HG02970 (cell line): ENCODE measurements around the gene SEC31B.

Experiments
- ATAC-seq: cut with Tn5 transposase; IDR thresholded peaks from one replicate; pipeline ENCODE4 v1.9.1; 2021; ENCODE audit warnings: mild to moderate bottlenecking, moderate library complexity, moderate number of reproducible peaks; ENCODE audit not compliant: unreplicated experiment, low FRiP score

The SEC31B gene

GRCh38 chr10:100519311-100520051 lies at the start of gene SEC31B:
TSS of gene SEC31B (minus strand) at chr10:100519861. CDS start at chr10:100516952, 2,909 bp downstream.
- ATAC-seq = no peak

GRCh38 chr10:100568912-100569311 lies 49.3 kb upstream of the SEC31B start:
- no peak for ATAC-seq

GRCh38 chr10:100567826-100568225 lies 48.2 kb upstream of the SEC31B start:
- no peak for ATAC-seq

- no peak for ATAC-seq
These were observed 47.6 kb upstream of the SEC31B start for GRCh38 chr10:100567249-100567648.

GRCh38 chr10:100566561-100566960 lies 46.9 kb upstream of the SEC31B start:
- ATAC-seq = no peak

GRCh38 chr10:100565206-100565985 lies 45.7 kb upstream of the SEC31B start:
- no peak for ATAC-seq

DNA sequence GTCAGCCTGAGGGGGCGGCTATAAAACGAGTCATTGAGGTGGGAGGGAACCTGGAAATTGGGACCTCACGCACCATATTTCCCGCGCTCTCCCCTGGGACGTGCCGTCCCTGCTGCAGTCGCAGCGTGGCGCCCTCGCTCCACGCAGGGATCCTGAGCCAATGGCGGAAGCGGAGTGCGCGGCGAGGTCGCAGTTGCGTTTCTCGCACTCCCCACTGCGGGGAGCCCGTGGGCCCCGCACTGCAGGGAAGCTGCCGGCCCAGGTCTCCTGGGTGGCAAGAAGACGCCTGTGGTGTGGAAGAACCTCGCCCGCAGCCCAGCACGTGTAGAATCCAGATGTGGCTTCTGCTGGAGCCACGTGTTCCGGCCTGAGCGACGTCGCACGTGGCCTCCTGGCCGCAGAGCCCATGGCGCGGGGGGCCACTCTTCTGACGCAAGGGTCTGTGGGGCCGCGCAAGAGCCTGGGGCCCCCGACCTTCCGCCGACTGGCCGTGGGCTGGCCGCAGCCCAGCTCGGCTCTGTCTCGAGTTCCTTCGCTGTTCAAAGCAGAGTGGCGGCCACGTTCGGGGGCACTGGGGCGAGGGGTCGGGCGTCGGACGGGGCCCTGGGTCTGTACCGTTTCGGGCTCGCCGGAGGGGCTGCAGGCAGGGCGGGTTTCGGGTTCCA lies 42.5 kb upstream of the SEC31B start:
- ATAC-seq = no peak

- no peak for ATAC-seq
These were observed 41.3 kb upstream of the SEC31B start for GRCh38 chr10:100561005-100561404.

DNA sequence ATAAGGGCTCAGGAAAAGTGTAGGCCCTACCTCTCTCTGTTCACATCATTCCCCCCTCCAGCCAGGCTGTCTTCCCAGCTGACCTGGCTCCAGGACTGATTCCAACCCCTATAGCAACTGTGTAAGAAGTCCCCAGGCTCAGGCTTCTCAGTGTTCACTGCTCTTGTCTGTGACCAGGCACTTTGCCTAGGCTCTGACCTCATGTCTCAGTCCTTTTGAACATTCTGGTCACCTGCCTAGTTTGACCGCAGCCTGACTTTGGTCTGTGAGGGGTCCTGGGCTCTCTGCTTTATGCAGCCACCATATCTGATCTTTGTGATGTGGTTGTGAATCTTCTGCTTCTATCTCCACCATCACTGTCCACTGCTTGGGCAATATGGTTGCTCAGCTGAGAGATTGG lies 40.6 kb upstream of the SEC31B start:
- ATAC-seq = no peak

DNA sequence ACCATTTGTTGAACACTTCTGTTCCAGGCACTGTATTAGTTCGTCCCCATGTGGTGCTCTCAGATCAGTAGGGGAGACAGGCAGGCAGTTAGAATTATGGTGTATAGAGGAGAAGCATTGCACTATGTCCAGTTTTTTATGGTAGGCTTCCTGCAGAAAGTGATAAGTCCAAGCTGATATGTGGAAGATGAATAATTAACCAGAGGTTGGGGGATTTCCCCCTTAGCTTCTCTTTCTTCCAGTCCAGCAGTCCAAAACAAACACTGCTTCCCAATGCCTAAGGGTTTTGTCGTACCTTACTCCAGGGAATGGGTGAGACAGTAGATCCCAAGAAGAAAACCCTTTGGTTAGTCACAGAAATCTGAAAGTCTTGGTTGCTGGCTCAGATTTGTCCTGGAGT lies 35.2 kb upstream of the SEC31B start:
- no peak for ATAC-seq

- no peak for ATAC-seq
These were observed 34.3 kb upstream of the SEC31B start for GRCh38 chr10:100553929-100554328.

DNA sequence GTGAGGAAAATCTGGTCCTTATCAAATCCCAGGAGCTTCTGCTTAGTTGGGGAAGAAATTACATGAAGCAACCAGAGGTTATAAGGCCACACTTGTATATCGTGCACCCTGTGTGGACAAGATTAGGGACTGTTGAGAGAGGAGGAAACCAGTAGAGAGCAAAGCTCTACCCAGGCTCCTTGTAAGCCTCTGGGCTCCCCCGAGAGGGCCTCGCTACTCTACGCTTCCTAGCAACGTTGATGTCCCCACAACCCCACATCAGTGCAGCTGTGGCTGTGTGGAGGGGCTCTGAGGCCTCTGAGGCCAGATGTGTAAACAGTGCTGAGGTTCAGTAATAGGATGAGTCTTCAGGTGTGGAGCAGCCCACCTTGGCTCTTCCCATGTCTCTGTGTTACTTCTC lies 32.1 kb upstream of the SEC31B start:
- ATAC-seq = no peak

- no peak for ATAC-seq
These were observed 31.5 kb upstream of the SEC31B start for GRCh38 chr10:100551196-100551595.

DNA sequence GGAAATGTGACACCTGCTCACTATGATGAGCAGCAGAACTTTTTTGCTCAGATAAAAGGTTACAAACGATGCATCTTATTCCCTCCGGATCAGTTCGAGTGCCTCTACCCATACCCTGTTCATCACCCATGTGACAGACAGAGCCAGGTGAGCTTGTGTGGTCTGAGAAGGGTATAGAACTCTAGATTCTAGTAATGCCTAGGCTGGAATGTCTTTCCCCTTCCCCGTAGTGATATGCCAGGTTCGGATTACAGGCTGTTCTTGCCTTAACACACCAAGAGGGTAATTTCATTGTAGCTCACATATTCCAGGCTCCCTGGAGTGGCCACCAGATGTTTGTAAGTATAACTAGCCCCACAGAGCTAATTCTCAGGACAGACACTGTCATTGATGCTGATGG lies 25.3 kb upstream of the SEC31B start:
- ATAC-seq = no peak

- no peak for ATAC-seq
These were observed 17.8 kb upstream of the SEC31B start for GRCh38 chr10:100537475-100537874.

- peak; percentile 95 for ATAC-seq
These were observed 16.2 kb upstream of the SEC31B start, which contains the start of gene HIF1AN for GRCh38 chr10:100535715-100536353. TSS of gene HIF1AN (plus strand) at chr10:100535943. CDS start at chr10:100535959, 16 bp downstream.

GRCh38 chr10:100535338-100535714 lies 15.7 kb upstream of the SEC31B start:
- ATAC-seq = peak; percentile 5

DNA sequence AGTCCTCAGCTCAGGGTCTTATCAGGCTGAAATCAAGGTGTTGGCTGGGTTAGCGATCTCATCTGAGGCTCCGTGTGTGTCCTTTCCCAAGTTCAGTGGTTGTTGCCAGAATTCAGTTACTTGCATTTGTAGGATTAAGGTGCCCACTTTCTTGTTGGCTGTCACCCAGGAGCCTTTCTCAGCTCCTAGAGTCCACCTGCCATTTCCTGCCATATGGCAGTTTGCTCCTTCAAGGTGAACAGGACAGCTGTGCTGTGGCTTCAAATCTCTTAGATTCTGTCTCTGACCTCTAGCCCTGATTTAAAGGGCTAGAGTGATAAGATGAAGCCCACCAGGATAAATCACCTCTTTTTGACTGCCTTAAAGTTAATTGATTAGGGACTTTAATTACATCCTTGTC lies 15.1 kb upstream of the SEC31B start:
- no peak for ATAC-seq

DNA sequence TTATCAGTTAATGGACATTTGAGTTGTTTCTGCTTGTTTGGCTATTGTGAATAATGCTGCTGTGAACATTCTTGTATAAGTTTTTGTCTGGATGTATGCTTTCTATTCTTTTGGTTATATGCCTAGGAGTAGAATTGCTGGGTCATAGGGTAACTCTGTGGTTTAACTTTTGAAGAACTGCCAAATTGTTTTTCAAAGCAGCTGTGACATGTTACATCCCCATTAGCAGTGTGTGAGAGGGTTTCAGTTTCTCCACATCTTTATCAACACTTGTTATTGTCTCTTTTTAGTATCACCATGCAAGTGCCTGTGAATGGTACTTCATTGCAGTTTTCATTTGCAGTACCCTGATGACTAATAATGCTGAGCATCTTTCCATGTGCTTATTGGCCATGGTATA lies 12.1 kb upstream of the SEC31B start:
- no peak for ATAC-seq

DNA sequence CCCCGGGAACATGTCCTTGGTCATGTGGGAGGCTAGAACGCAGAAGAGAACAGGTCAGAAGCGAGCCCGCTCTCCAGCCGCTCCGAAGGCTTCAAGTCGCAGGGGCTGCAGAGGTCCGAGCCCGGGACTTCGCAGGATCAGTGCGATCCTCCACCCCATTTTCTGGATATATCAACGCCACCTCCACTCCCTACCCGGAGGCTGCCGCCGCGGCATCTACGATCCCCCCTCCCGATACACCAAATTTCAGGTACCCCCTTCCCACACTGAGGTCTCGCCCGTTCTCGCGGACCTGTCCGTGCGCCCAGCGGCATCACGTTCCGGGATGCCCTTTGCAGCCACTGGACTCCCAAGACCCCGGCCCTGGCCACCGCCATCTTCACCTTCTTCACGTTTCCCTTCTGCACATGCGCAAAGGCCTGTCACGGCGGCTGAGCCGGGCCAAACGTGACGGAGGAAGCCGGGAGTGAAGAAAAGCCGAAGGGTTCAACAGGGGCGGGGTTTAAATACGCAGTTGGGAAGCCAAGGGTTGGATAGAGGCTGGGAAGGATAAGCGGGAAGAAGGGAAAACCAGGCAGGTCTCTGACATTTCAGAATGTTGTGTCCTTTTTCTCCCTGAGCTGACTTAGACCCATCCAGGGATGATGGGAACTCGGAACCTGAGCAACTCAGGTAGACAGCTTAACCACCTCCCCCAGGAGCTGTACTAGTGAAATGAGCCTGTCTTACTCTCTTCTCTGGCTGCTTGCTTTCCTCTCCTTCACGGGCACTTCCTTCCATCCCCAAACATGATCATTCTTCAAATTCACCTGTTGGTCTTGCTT lies 10.0 kb upstream of the SEC31B start, which contains the start of gene NDUFB8:
Gene NDUFB8, minus strand, starts transcription at position 397 of the 824 bp plus-strand sequence. Its CDS starts 20 bp downstream, at position 377.
- peak; percentile 63 for ATAC-seq
